ENCODE data around the gene PGRMC2.

The PGRMC2 gene

DNA sequence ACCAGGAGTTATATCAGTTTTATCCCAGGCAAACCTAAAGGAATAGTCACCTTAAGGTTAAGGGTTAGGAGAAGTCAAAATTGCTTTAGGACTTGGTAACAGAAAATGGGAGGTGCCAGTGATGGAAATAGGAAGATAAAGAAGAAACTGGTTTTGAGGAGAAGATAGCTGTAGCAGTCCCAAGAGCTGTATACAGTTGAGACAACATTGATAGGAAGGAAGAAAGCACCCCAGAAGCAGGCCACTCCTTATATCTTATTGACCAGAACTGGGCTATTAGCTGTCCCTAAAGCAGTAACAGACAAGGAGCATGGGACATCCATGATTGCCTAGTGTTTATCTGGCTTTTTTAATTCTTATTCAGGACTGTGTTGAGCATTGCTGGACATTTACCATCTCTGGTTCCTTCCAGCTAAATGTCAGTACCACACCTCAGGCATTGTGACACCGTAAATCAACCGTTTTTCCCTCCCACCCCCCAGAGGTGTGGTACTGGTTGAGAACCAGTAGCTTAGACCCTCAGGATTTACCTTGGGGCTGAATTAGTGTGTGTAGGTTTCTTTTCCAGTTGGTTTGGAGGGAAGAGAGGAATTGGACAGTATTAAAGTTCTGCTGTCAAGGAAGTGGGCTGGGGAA lies 2.0 kb upstream of the PGRMC2 start:
- TF ChIP-seq YY1 (IDR thresholded peaks at IDR 0.05; ENCODE audit: insufficient read depth, insufficient read length) (no peak), ZNF274 (IDR thresholded peaks at IDR 0.05; ENCODE audit: low read depth, low read length) (no peak), SUZ12 (IDR thresholded peaks at IDR 0.05; ENCODE audit: extremely low read depth, insufficient read depth, insufficient read length) (no peak)
- no peak overlapping the region for H3K9ac ChIP-seq (ENCODE audit: insufficient read length, low read depth)

DNA sequence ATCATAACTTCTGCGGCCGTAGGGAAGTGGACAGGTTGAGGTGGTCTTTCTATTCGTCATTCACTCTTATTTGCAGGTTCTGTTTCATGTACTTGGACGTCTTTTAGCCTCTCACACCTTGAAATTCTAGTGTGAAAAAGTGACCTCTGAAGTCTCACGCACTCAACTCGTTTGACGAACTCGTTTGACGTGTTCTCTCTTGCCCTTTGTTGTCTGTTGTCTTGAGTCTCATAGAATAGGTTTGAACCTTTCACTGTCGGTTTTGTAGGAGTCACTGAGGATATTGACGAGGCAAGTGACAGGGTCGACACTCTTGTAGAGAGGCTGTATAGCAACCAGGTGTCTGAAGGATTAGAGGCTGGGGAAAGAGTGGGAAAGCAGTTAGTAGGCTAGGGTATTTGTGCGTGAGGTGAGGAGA lies 1.1 kb upstream of the PGRMC2 start:
- peak overlapping the region; percentile 77 for H3K4me3 ChIP-seq (ENCODE audit: insufficient read length, low read depth)
- H3K36me3 ChIP-seq (ENCODE audit: insufficient read depth, insufficient read length, low read length), result peaks cover 11% of the 10 kb centered on the region
- H3K4me1 ChIP-seq (ENCODE audit: insufficient read depth, insufficient read length), result no peaks in the 10 kb centered on the region
- no peaks in the 10 kb centered on the region for H3K9me3 ChIP-seq (ENCODE audit: insufficient read depth, low read length)
- no peaks in the 10 kb centered on the region for H3K27me3 ChIP-seq (ENCODE audit: insufficient read depth, insufficient read length)
- no peak for DNase-seq (ENCODE audit: low read depth, low spot score)
- H3K9ac ChIP-seq (ENCODE audit: insufficient read length, low read depth), result peak overlapping the region; percentile 85
- TF ChIP-seq SUZ12 (IDR thresholded peaks at IDR 0.05; ENCODE audit: extremely low read depth, insufficient read depth, insufficient read length), result no peak
- no peak for TF ChIP-seq YY1 (IDR thresholded peaks at IDR 0.05; ENCODE audit: insufficient read depth, insufficient read length)
- TF ChIP-seq ZNF274 (IDR thresholded peaks at IDR 0.05; ENCODE audit: low read depth, low read length), result no peak

More for the DNA sequence above, 2.0 kb upstream of the PGRMC2 start:
- Histone ChIP-seq H3K4me3 (ENCODE audit: insufficient read length, low read depth) (no peak overlapping the region), H3K4me1 (ENCODE audit: insufficient read depth, insufficient read length) (no peaks in the 10 kb centered on the region), H3K9me3 (ENCODE audit: insufficient read depth, low read length) (no peaks in the 10 kb centered on the region), H3K36me3 (ENCODE audit: insufficient read depth, insufficient read length, low read length) (peaks cover 12% of the 10 kb centered on the region), H3K27me3 (ENCODE audit: insufficient read depth, insufficient read length) (no peaks in the 10 kb centered on the region)
- DNase-seq (ENCODE audit: low read depth, low spot score), result no peak

DNA sequence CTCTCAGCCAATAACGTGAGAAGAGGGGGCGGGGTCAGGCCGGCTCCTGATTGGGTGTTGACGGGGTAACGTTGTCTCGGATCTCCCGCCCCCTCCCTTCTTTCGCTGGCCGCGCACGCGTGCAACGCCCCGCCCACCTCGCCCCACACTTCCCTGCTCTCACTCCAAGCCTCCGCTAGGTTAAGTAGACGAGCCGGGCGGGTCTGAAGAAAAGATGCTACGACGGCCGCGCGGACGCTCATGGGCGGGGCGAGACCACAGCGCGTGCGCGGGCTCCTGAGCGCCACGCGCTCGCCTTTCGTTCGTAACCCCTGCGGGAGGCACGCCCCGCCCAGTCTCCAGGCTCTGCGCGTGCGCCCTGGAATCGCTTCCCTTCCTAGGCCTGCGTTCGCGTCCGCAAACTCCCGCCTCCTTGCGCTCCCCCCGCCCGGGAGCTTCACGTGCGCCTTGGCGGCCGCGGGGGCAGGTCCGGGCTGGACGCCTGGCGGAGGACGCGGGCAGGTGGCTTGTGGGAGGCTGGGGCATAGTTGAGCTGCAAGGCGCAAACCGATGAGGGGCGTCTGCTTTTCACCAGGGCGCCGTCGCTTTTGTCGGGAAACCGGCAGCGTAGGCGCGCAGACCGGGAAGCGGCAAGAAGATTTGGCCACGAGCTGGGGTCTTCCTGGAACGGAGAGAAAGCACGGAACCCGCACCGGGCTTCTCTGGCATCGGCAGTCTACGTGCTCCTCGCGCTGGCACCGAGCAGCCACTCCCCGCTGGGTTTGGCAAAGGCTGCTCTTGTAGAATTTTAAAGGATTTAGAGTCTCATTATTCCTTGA lies 467 bp upstream of the PGRMC2 start:
- H3K4me3 ChIP-seq (ENCODE audit: insufficient read length, low read depth), result peak overlapping the region; percentile 77
- H3K4me1 ChIP-seq (ENCODE audit: insufficient read depth, insufficient read length), result no peaks in the 10 kb centered on the region
- DNase-seq (ENCODE audit: low read depth, low spot score), result peak; percentile 93
- no peaks in the 10 kb centered on the region for H3K9me3 ChIP-seq (ENCODE audit: insufficient read depth, low read length)
- peak overlapping the region; percentile 85 for H3K9ac ChIP-seq (ENCODE audit: insufficient read length, low read depth)
- peaks cover 13% of the 10 kb centered on the region for H3K36me3 ChIP-seq (ENCODE audit: insufficient read depth, insufficient read length, low read length)
- H3K27me3 ChIP-seq (ENCODE audit: insufficient read depth, insufficient read length), result no peaks in the 10 kb centered on the region
- TF ChIP-seq YY1 (IDR thresholded peaks at IDR 0.05; ENCODE audit: insufficient read depth, insufficient read length) (no peak), SUZ12 (IDR thresholded peaks at IDR 0.05; ENCODE audit: extremely low read depth, insufficient read depth, insufficient read length) (no peak), ZNF274 (IDR thresholded peaks at IDR 0.05; ENCODE audit: low read depth, low read length) (no peak)

DNA sequence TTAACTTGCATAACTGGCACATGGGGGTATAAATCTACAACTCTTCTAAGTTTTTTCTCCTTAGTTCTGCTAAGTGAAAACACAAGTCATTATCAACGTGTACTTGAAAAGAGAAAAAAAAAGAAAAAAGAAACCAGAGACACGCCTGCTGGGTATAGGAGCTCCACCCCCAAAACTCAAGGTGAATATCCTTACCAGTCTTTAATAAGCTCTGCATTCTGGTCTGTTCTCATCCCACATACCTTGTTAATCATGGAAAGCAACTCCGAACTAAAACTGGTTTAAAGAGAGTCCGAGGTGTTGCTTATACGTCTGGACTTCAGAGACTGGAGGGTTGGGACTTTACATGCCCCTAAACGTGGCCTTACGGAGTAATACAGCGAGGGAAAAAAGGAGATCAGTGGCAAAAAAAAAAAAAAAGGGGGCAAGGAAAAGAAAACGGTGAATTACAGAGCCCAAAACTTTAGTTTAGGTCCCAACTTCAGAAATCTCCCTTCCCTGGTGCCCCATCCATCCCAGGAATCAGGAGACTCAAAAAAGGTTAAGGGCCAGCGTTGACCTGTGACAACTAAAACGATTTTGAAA lies 1.0 kb downstream of the PGRMC2 start:
- no peak for DNase-seq (ENCODE audit: low read depth, low spot score)
- TF ChIP-seq YY1 (IDR thresholded peaks at IDR 0.05; ENCODE audit: insufficient read depth, insufficient read length), result no peak
- no peak for TF ChIP-seq ZNF274 (IDR thresholded peaks at IDR 0.05; ENCODE audit: low read depth, low read length)
- no peak for TF ChIP-seq SUZ12 (IDR thresholded peaks at IDR 0.05; ENCODE audit: extremely low read depth, insufficient read depth, insufficient read length)
- peak overlapping the region; percentile 93 for H3K9ac ChIP-seq (ENCODE audit: insufficient read length, low read depth)
- peaks cover 16% of the 10 kb centered on the region for H3K36me3 ChIP-seq (ENCODE audit: insufficient read depth, insufficient read length, low read length)
- H3K27me3 ChIP-seq (ENCODE audit: insufficient read depth, insufficient read length), result no peaks in the 10 kb centered on the region
- H3K4me3 ChIP-seq (ENCODE audit: insufficient read length, low read depth), result peak overlapping the region; percentile 84
- H3K9me3 ChIP-seq (ENCODE audit: insufficient read depth, low read length), result no peaks in the 10 kb centered on the region
- H3K4me1 ChIP-seq (ENCODE audit: insufficient read depth, insufficient read length), result no peaks in the 10 kb centered on the region

DNA sequence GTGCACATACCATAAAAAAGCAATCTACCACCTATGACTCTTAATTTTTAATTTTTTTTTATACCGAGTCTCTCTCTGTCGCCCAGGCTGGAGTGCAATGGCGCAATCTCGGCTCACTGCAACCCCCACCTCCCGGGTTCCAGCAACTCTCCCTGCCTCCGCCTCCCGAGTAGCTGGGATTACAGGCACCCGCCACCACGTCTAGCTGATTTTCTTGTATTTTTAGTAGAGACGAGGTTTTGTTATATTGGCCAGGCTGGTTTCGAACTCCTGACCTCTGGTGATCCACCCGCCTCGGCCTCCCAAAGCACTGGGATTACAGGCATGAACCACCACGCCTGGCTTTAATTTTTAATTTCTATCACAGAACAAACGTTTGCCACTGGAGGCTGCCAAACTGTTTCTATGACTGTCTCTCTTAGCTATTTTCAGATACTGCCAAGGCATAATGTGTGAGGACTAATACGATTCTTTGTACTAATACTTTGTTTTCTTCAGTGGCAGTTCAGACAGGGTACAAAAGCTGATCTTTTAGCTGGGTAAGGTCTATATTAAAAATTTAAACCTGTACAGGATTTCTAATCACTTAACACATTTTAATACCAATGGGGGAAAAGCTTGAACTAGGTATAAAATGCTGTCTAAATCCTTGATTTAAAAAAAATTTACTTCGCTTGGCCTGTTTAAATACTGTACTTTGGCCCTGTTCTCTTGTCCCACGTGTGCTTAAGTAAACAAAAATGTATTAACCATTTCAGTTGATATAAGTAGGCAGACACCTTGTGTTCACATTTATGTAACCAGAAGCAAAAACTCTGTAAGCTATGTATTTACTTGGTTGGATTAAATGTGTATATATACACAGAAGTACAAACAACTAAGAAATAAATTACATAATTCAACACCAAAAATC lies 2.3 kb downstream of the PGRMC2 start:
- Histone ChIP-seq H3K9me3 (ENCODE audit: insufficient read depth, low read length) (no peaks in the 10 kb centered on the region), H3K27me3 (ENCODE audit: insufficient read depth, insufficient read length) (no peaks in the 10 kb centered on the region), H3K36me3 (ENCODE audit: insufficient read depth, insufficient read length, low read length) (peaks cover 16% of the 10 kb centered on the region), H3K4me3 (ENCODE audit: insufficient read length, low read depth) (peak overlapping the region; percentile 84), H3K9ac (ENCODE audit: insufficient read length, low read depth) (peak overlapping the region; percentile 57), H3K4me1 (ENCODE audit: insufficient read depth, insufficient read length) (no peaks in the 10 kb centered on the region)
- TF ChIP-seq YY1 (IDR thresholded peaks at IDR 0.05; ENCODE audit: insufficient read depth, insufficient read length) (no peak), SUZ12 (IDR thresholded peaks at IDR 0.05; ENCODE audit: extremely low read depth, insufficient read depth, insufficient read length) (no peak), ZNF274 (IDR thresholded peaks at IDR 0.05; ENCODE audit: low read depth, low read length) (no peak)
- no peak for DNase-seq (ENCODE audit: low read depth, low spot score)

DNA sequence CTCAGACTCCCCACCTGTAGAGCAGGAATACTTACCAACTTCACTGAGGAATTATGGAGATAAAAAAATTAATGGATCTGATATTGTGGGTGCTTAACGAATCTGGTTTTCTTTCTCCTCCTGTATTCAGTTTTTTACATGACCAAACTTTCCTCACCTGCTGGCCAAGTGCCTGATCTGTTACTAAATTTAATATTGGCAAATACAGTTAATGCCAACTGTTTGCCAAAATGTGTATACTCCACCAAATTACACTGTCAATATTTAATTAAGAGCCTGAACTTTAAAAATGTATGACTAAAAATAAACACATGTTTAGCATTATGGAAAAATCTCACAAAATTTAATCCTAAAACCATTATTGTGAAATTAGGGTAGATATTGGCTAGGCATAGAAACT lies 3.3 kb downstream of the PGRMC2 start:
- Histone ChIP-seq H3K9ac (ENCODE audit: insufficient read length, low read depth) (no peak overlapping the region), H3K27me3 (ENCODE audit: insufficient read depth, insufficient read length) (no peaks in the 10 kb centered on the region), H3K4me3 (ENCODE audit: insufficient read length, low read depth) (no peak overlapping the region), H3K36me3 (ENCODE audit: insufficient read depth, insufficient read length, low read length) (peaks cover 16% of the 10 kb centered on the region), H3K9me3 (ENCODE audit: insufficient read depth, low read length) (no peaks in the 10 kb centered on the region), H3K4me1 (ENCODE audit: insufficient read depth, insufficient read length) (peaks cover 2% of the 10 kb centered on the region)
- TF ChIP-seq ZNF274 (IDR thresholded peaks at IDR 0.05; ENCODE audit: low read depth, low read length) (no peak), SUZ12 (IDR thresholded peaks at IDR 0.05; ENCODE audit: extremely low read depth, insufficient read depth, insufficient read length) (no peak), YY1 (IDR thresholded peaks at IDR 0.05; ENCODE audit: insufficient read depth, insufficient read length) (no peak)
- no peak for DNase-seq (ENCODE audit: low read depth, low spot score)

All from NT2/D1 (cell line).